Endodermal cell (in vitro differentiated cells): ENCODE results near the gene GAB2. TPM values are rescaled to one million over a fixed set of nuclear protein-coding genes. Genes with fewer than 3 reads are reported as not detected.

Experiments used
- DNase-seq: peaks from one replicate; pipeline ENCODE4 v3.0.0-alpha.2; 2017
- H3K27ac ChIP-seq: 2 replicates; pipeline ENCODE4 v1.5.1; 2013; ENCODE audit warnings: mild to moderate bottlenecking, low read depth, low read length, moderate library complexity
- H3K27me3 ChIP-seq: 2 replicates; pipeline ENCODE4 v1.6.1; 2013; ENCODE audit warnings: mild to moderate bottlenecking, low read length, moderate library complexity; ENCODE audit not compliant: insufficient read depth, control insufficient read depth, poor library complexity, severe bottlenecking
- H3K36me3 ChIP-seq: 2 replicates; pipeline ENCODE4 v1.7.0; 2013; ENCODE audit warnings: mild to moderate bottlenecking, low read length, moderate library complexity; ENCODE audit not compliant: control insufficient read depth, insufficient read depth
- H3K4me1 ChIP-seq: one replicate; pipeline ENCODE4 v1.7.0; 2013; ENCODE audit warnings: low read length; ENCODE audit not compliant: control insufficient read depth, insufficient read depth
- H3K4me3 ChIP-seq: 2 replicates; pipeline ENCODE4 v1.5.1; 2013; ENCODE audit warnings: mild to moderate bottlenecking, low read length, moderate library complexity
- H3K9ac ChIP-seq: 2 replicates; pipeline ENCODE4 v1.6.1; 2013; ENCODE audit warnings: mild to moderate bottlenecking, low read length, moderate library complexity; ENCODE audit not compliant: poor library complexity, severe bottlenecking; ENCODE audit errors: extremely low read depth
- H3K9me3 ChIP-seq: 2 replicates; pipeline ENCODE4 v1.6.1; 2013; ENCODE audit warnings: mild to moderate bottlenecking, low read length, moderate library complexity; ENCODE audit not compliant: control insufficient read depth
- H3K27ac Mint-ChIP-seq: 2 replicates; pipeline ENCODE4 v1.8.0; 2020; ENCODE audit warnings: mixed read lengths
- H3K27me3 Mint-ChIP-seq: 2 replicates; pipeline ENCODE4 v1.8.0; 2021; ENCODE audit warnings: mild to moderate bottlenecking, mixed read lengths; ENCODE audit not compliant: insufficient read depth
- H3K36me3 Mint-ChIP-seq: 2 replicates; pipeline ENCODE4 v1.8.0; 2020; ENCODE audit warnings: low read depth, mixed read lengths
- H3K4me1 Mint-ChIP-seq: 2 replicates; pipeline ENCODE4 v1.8.0; 2020; ENCODE audit warnings: mixed read lengths
- H3K4me3 Mint-ChIP-seq: 2 replicates; pipeline ENCODE4 v1.8.0; 2020; ENCODE audit warnings: mild to moderate bottlenecking, moderate library complexity, mixed read lengths
- H3K9me3 Mint-ChIP-seq: 2 replicates; pipeline ENCODE4 v1.8.0; 2020; ENCODE audit warnings: mild to moderate bottlenecking, mixed read lengths
- WGBS, 2 experiments: methylation state at CpG; one replicate each; pipeline versions ENCODE4 v1.1.5 to v1.1.7; 2013; ENCODE audit warnings: missing lambda C conversion rate in 2 of 2, mixed read lengths in 1 of 2; ENCODE audit not compliant: insufficient coverage in 1 of 2, insufficient read length in 1 of 2; 5-methylcytosine and 5-hydroxymethylcytosine counted together
- total RNA-seq, 2 donors: library from RNA; stranded (reverse); fragmentation: NEBNext Ultra II Directional in 1 of 2; extraction: Animal tissue kit (Norgen Biotek cat#: 25700) in 1 of 2; gene quantifications; 2 replicates in 1 of 2; 3 replicates in 1 of 2; pipeline ENCODE4 v1.2.1, GENCODE V29; 2021
- TF ChIP-seq, protein P1 (sequence below): fragments of 200-600 bp; sonication (generic); conservative IDR thresholded peaks from 2 replicates; pipeline ENCODE4 v1.5.0; 2021; ENCODE audit warnings: antibody characterized with exemption, mild to moderate bottlenecking

Gene GAB2
- total RNA-seq, 2 donors from 2014 or later: 26.9 to 62.8 TPM

DNA sequence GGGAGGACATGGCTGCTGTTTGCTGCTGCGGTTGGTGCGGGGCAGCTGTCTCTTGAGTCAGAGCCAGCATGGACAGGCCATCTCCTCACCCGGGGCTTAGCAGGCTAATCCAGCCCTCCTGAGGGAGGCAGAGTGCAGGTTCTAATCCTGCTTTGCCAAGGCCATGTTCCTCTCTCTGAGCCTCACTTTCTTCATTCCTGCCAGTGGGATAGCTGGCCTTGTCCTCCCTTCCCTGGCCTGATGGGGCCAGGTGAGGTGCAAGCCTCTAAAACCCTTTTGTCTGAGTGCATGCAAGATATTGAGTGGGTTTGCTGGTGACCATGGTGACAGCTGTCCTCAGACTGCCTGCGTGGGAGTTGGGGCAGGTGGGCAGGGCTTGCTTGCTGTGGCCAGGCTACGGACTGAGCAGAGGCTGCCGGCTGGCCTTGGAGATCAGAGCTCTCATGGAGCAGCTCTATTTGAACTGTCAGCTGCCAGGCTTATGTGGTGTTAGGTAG is 225.3 kb downstream of the GAB2 start:
- 78 to 87% methylated on average over 4 to 6 of the region's 6 CpGs for WGBS, 2 experiments
- peaks cover 12% of the 10 kb centered on the region for H3K4me1 ChIP-seq
- Mint-ChIP-seq H3K27me3 (peaks cover 17% of the 10 kb centered on the region), H3K36me3 (peaks cover 2% of the 10 kb centered on the region), H3K27ac (no peak overlapping the region), H3K9me3 (no peaks in the 10 kb centered on the region), H3K4me3 (no peak overlapping the region), H3K4me1 (peaks cover 22% of the 10 kb centered on the region)
- no peaks in the 10 kb centered on the region for H3K27me3 ChIP-seq
- no peaks in the 10 kb centered on the region for H3K9me3 ChIP-seq
- TF ChIP-seq, protein P1, sequence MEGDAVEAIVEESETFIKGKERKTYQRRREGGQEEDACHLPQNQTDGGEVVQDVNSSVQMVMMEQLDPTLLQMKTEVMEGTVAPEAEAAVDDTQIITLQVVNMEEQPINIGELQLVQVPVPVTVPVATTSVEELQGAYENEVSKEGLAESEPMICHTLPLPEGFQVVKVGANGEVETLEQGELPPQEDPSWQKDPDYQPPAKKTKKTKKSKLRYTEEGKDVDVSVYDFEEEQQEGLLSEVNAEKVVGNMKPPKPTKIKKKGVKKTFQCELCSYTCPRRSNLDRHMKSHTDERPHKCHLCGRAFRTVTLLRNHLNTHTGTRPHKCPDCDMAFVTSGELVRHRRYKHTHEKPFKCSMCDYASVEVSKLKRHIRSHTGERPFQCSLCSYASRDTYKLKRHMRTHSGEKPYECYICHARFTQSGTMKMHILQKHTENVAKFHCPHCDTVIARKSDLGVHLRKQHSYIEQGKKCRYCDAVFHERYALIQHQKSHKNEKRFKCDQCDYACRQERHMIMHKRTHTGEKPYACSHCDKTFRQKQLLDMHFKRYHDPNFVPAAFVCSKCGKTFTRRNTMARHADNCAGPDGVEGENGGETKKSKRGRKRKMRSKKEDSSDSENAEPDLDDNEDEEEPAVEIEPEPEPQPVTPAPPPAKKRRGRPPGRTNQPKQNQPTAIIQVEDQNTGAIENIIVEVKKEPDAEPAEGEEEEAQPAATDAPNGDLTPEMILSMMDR: no peak
- H3K4me3 ChIP-seq: no peak overlapping the region
- no peak overlapping the region for H3K9ac ChIP-seq
- H3K27ac ChIP-seq: no peak overlapping the region
- no peaks in the 10 kb centered on the region for H3K36me3 ChIP-seq
- no peak for DNase-seq

DNA sequence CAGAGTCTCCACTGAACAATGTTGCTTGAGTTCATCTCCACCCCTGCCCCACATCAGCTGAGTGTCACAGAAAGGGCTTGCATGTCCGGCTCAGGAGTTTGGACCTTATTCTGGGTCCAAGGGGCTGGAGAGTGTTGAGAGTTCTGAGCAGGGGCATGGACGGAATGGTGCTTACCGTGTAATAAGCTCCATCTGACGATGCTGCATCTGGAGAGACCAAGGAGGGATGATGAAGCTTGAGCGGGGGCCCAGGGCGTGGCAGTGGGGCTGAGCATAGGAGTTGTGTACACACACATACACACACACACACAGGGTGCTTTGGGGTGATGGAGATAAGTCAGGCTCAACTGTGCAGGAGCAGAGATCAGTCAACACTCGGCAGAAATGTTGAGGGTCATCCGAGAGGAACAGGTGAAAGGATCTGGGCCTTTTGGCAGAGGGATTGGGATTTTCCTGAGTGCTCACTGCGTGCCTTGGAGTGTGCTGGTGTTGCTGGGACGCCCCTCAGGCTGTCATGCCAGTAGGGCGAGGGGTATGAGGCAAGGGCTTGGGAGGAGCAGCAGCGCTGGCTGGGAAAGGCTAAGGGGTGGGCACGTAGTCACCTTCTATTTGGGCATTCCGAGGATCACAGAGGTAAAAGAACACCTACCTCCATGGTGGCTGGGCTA is 226.6 kb downstream of the GAB2 start:
- Mint-ChIP-seq H3K4me1 (peaks cover 22% of the 10 kb centered on the region), H3K27ac (no peak overlapping the region), H3K27me3 (peaks cover 22% of the 10 kb centered on the region), H3K9me3 (no peaks in the 10 kb centered on the region), H3K4me3 (no peak overlapping the region), H3K36me3 (peaks cover 4% of the 10 kb centered on the region)
- DNase-seq: no peak
- Histone ChIP-seq H3K4me3 (no peak overlapping the region), H3K4me1 (peaks cover 12% of the 10 kb centered on the region), H3K27me3 (no peaks in the 10 kb centered on the region), H3K9ac (no peak overlapping the region), H3K9me3 (no peaks in the 10 kb centered on the region), H3K36me3 (no peaks in the 10 kb centered on the region), H3K27ac (no peak overlapping the region)
- TF ChIP-seq, protein P1: no peak
- WGBS, 2 experiments: 91 to 94% methylated on average over 12 to 14 of the region's 14 CpGs

DNA sequence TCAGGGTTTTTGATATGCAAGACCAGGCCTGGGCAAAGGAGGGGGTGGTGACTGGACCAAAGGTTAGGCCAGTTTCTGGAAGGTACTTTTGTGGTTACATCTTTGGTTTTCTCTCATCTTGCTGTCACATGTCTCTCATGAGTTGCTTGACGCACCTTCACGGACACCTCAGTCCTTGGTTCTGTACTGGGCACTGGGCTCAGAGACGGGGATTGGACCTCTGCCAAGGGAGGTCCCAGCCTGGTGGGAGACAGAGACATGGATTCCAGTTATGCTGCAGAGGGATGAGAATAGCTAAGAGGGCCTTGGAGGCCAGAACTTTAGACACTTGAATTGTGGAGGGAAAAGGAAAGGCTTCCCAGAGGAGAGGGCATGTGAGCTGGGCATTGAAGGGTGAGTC is 227.2 kb downstream of the GAB2 start:
- Histone ChIP-seq H3K4me1 (peaks cover 12% of the 10 kb centered on the region), H3K9ac (no peak overlapping the region), H3K36me3 (no peaks in the 10 kb centered on the region), H3K4me3 (peak overlapping the region; percentile 84), H3K27me3 (no peaks in the 10 kb centered on the region), H3K27ac (no peak overlapping the region), H3K9me3 (no peaks in the 10 kb centered on the region)
- 93% methylated on average over 3 of the region's 3 CpGs; no CpG with 5 or more reads in 1 of the 2 experiments for WGBS, 2 experiments
- TF ChIP-seq, protein P1: no peak
- no peaks in the 10 kb centered on the region for H3K9me3 Mint-ChIP-seq
- H3K27me3 Mint-ChIP-seq: peaks cover 22% of the 10 kb centered on the region
- H3K4me3 Mint-ChIP-seq: no peak overlapping the region
- peaks cover 22% of the 10 kb centered on the region for H3K4me1 Mint-ChIP-seq
- no peak overlapping the region for H3K27ac Mint-ChIP-seq
- H3K36me3 Mint-ChIP-seq: peaks cover 4% of the 10 kb centered on the region
- DNase-seq: no peak
